HEK293 (cell line): ENCODE results near the gene TTYH1.

Experiments used
- CTCF ChIA-PET: fragments of 350-600 bp; formaldehyde crosslinking; extraction: SDS; loops from one replicate; lab custom pipeline; 2021; ENCODE audit warnings: antibody characterized with exemption; lab: Yijun Ruan, JAX
- POLR2A ChIA-PET: fragments of 300-600 bp; formaldehyde crosslinking; extraction: SDS; loops from one replicate; lab custom pipeline; 2020; ENCODE audit warnings: antibody characterized with exemption, inconsistent platforms; lab: Yijun Ruan, JAX
- H3K27ac ChIP-seq: fragments of 200-500 bp; sonication (Bioruptor generic); 2 replicates; pipeline ENCODE4 v1.5.1; 2014; ENCODE audit warnings: low read depth, low read length, control low read depth, inconsistent platforms; ENCODE audit errors: extremely low read depth
- H3K36me3 ChIP-seq, 2 experiments: fragments of 200-500 bp in 1 of 2; sonication (Bioruptor generic) in 1 of 2; 1 replicate in 1 of 2; 2 replicates in 1 of 2; pipeline ENCODE4 v1.5.1; 2014 to 2017; ENCODE audit warnings: inconsistent platforms in 2 of 2, low read length in 2 of 2; ENCODE audit not compliant: control insufficient read depth in 2 of 2, insufficient read depth in 1 of 2
- H3K4me1 ChIP-seq: fragments of 200-500 bp; sonication (Bioruptor generic); 2 replicates; pipeline ENCODE4 v1.5.1; 2014; ENCODE audit warnings: mild to moderate bottlenecking, low read length, inconsistent platforms; ENCODE audit not compliant: control insufficient read depth, insufficient read depth
- H3K4me3 ChIP-seq: 2 replicates; pipeline ENCODE4 v1.5.1; 2011; ENCODE audit warnings: low read depth, mild to moderate bottlenecking, control low read depth, low read length, moderate library complexity
- H3K9me3 ChIP-seq: fragments of 200-500 bp; sonication (Bioruptor generic); 2 replicates; pipeline ENCODE4 v1.5.1; 2014; ENCODE audit warnings: low read depth, low read length, inconsistent platforms; ENCODE audit not compliant: control insufficient read depth, insufficient read depth
- FEZF1 ChIP-seq: fragments of 450-650 bp; formaldehyde crosslinking; IDR thresholded peaks from 2 replicates; pipeline ENCODE4 v1.5.1; 2016; ENCODE audit warnings: missing biosample characterization, missing genetic modification characterization
- IKZF3 ChIP-seq: fragments of 450-650 bp; IDR thresholded peaks from 2 replicates; pipeline ENCODE4 v1.5.0; 2018; ENCODE audit warnings: missing biosample characterization, mild to moderate bottlenecking, missing genetic modification characterization, moderate library complexity
- KLF10 ChIP-seq: fragments of 450-650 bp; IDR thresholded peaks from 2 replicates; pipeline ENCODE4 v1.5.1; 2018; ENCODE audit warnings: missing biosample characterization, mild to moderate bottlenecking, missing genetic modification characterization
- KLF16 ChIP-seq: fragments of 450-650 bp; formaldehyde crosslinking; IDR thresholded peaks from 2 replicates; pipeline ENCODE4 v1.5.1; 2017; ENCODE audit warnings: missing biosample characterization, missing genetic modification characterization
- SP2 ChIP-seq: fragments of 450-650 bp; formaldehyde crosslinking; IDR thresholded peaks from 2 replicates; pipeline ENCODE4 v1.5.1; 2016; ENCODE audit warnings: missing biosample characterization, missing genetic modification characterization
- WT1 ChIP-seq: fragments of 450-650 bp; formaldehyde crosslinking; IDR thresholded peaks from 2 replicates; pipeline ENCODE4 v1.5.1; 2016; ENCODE audit warnings: missing biosample characterization, missing genetic modification characterization
- ZNF146 ChIP-seq: fragments of 450-650 bp; formaldehyde crosslinking; IDR thresholded peaks from 2 replicates; pipeline ENCODE4 v1.5.1; 2016; ENCODE audit warnings: missing biosample characterization, missing genetic modification characterization
- ZNF2 ChIP-seq: fragments of 450-650 bp; formaldehyde crosslinking; IDR thresholded peaks from 2 replicates; pipeline ENCODE4 v1.5.1; 2016; ENCODE audit warnings: missing biosample characterization, missing genetic modification characterization
- ZNF335 ChIP-seq: fragments of 450-650 bp; formaldehyde crosslinking; conservative IDR thresholded peaks from 2 replicates; pipeline ENCODE4 v1.5.1; 2016; ENCODE audit warnings: missing biosample characterization, missing genetic modification characterization
- ZNF366 ChIP-seq: fragments of 450-650 bp; formaldehyde crosslinking; conservative IDR thresholded peaks from 2 replicates; pipeline ENCODE4 v1.5.1; 2016; ENCODE audit warnings: missing biosample characterization, missing genetic modification characterization
- ZNF404 ChIP-seq: fragments of 450-650 bp; formaldehyde crosslinking; IDR thresholded peaks from 2 replicates; pipeline ENCODE4 v1.5.1; 2017; ENCODE audit warnings: missing biosample characterization, missing genetic modification characterization
- ZNF518A ChIP-seq: fragments of 450-650 bp; formaldehyde crosslinking; conservative IDR thresholded peaks from 2 replicates; pipeline ENCODE4 v1.5.1; 2016; ENCODE audit warnings: low read depth, missing biosample characterization, missing genetic modification characterization
- ZNF561 ChIP-seq: fragments of 450-650 bp; IDR thresholded peaks from 2 replicates; pipeline ENCODE4 v1.5.1; 2018; ENCODE audit warnings: missing biosample characterization, missing genetic modification characterization, borderline replicate concordance
- ZNF571 ChIP-seq: fragments of 450-650 bp; formaldehyde crosslinking; IDR thresholded peaks from 2 replicates; pipeline ENCODE4 v1.5.0; 2017; ENCODE audit warnings: missing biosample characterization, missing genetic modification characterization
- ZNF768 ChIP-seq: fragments of 450-650 bp; formaldehyde crosslinking; IDR thresholded peaks from 2 replicates; pipeline ENCODE4 v1.5.1; 2018; ENCODE audit warnings: missing biosample characterization, mild to moderate bottlenecking, missing genetic modification characterization
- ZNF776 ChIP-seq: fragments of 450-650 bp; formaldehyde crosslinking; IDR thresholded peaks from 2 replicates; pipeline ENCODE4 v1.5.0; 2017; ENCODE audit warnings: missing biosample characterization, missing genetic modification characterization, borderline replicate concordance
- TF ChIP-seq, protein P1 (sequence below): fragments of 450-650 bp; formaldehyde crosslinking; IDR thresholded peaks from 2 replicates; pipeline ENCODE4 v1.5.1; 2016; ENCODE audit warnings: missing biosample characterization, missing genetic modification characterization
- TF ChIP-seq, protein P2 (sequence below): fragments of 450-650 bp; formaldehyde crosslinking; IDR thresholded peaks from 2 replicates; pipeline ENCODE4 v1.5.1; 2016; ENCODE audit warnings: missing biosample characterization, missing genetic modification characterization
- TF ChIP-seq, protein P3 (sequence below): fragments of 450-650 bp; formaldehyde crosslinking; IDR thresholded peaks from 2 replicates; pipeline ENCODE4 v1.5.1; 2016; ENCODE audit warnings: missing biosample characterization, missing genetic modification characterization
- TF ChIP-seq, protein P4 (sequence below): fragments of 450-650 bp; formaldehyde crosslinking; IDR thresholded peaks from 2 replicates; pipeline ENCODE4 v1.5.1; 2016; ENCODE audit warnings: missing biosample characterization, missing genetic modification characterization

The TTYH1 gene

GRCh38 chr19:54463531-54464043 lies 48.3 kb downstream of the TTYH1 start, which contains the start of gene LENG9 (continued):
- TF ChIP-seq ZNF518A (tag by site-specific recombination) = no peak
- TF ChIP-seq, protein P1, sequence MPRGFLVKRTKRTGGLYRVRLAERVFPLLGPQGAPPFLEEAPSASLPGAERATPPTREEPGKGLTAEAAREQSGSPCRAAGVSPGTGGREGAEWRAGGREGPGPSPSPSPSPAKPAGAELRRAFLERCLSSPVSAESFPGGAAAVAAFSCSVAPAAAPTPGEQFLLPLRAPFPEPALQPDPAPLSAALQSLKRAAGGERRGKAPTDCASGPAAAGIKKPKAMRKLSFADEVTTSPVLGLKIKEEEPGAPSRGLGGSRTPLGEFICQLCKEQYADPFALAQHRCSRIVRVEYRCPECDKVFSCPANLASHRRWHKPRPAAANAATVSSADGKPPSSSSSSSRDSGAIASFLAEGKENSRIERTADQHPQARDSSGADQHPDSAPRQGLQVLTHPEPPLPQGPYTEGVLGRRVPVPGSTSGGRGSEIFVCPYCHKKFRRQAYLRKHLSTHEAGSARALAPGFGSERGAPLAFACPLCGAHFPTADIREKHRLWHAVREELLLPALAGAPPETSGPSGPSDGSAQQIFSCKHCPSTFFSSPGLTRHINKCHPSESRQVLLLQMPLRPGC (tag by site-specific recombination) = no peak
- peak; percentile 93 for TF ChIP-seq KLF16 (tag by site-specific recombination)
- no peak for TF ChIP-seq ZNF776 (tag by site-specific recombination)
- no peak for TF ChIP-seq ZNF768 (tag by site-specific recombination)
- no peak for TF ChIP-seq ZNF2 (tag by site-specific recombination)
- no peak for TF ChIP-seq ZNF561
- TF ChIP-seq ZNF404 = no peak

DNA sequence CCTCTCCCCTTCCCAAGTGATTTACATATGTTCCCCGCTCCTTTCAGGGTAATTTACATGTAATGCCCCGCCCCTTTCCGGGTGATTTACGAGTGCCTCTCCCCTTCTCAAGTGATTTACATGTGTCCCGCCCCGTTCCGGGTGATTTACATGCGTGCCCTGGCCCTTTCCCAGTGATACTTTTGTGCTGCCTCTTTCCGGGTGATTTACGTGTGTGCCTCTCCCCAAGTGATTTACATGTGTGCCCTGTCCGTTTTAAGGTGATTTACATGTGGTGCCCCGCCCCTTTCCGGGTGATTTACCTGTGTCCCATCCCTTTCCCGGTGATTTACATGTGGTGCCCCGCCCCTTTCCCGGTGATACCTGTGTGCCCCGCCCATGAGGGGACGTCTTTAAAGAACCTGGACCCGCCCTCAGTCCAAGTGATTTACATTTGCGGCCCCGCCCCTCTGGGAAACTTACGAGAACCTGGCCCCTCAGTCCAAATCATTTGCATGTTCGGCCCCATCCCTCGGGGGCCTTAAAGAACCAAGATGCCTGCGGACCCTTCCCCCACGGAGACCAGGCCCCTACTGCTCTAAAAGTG lies 48.9 kb downstream of the TTYH1 start:
- Histone ChIP-seq H3K4me1 (peaks cover 5% of the 10 kb centered on the region; the same call in 1 of the 2 replicates), H3K4me3 (peak overlapping the region; percentile 90), H3K27ac (peak overlapping the region; percentile 65), H3K9me3 (no peaks in the 10 kb centered on the region), H3K36me3 (peaks cover 10 to 32% of the 10 kb centered on the region in 2 experiments)
- POLR2A ChIA-PET = interaction anchor here (0.6 to 1.9 kb wide), 14 partner anchors 9 to 1160 kb away, joined by 3 to 47 read pairs (median 6); partner anchors contain the start of genes CDC42EP5, CNOT3, ISOC2 and LENG8
- CTCF ChIA-PET = interaction anchor here (0.6 kb wide), 1 partner anchor 10 kb away, joined by 3 read pairs; no protein-coding TSS in a partner anchor
- peak; percentile 68 for TF ChIP-seq ZNF335 (tag by site-specific recombination)
- TF ChIP-seq IKZF3 (tag by site-specific recombination) = peak; percentile 29; the same call in 1 of the 2 replicates
- TF ChIP-seq KLF16 (tag by site-specific recombination) = 0 out of 2 replicates have a peak, but pooled peaks have one; percentile 7
- no peak for TF ChIP-seq FEZF1 (tag by site-specific recombination)
- TF ChIP-seq ZNF366 (tag by site-specific recombination) = no peak
- TF ChIP-seq WT1 = peak; percentile 54; the same call in 1 of the 2 replicates
- TF ChIP-seq, protein P2, sequence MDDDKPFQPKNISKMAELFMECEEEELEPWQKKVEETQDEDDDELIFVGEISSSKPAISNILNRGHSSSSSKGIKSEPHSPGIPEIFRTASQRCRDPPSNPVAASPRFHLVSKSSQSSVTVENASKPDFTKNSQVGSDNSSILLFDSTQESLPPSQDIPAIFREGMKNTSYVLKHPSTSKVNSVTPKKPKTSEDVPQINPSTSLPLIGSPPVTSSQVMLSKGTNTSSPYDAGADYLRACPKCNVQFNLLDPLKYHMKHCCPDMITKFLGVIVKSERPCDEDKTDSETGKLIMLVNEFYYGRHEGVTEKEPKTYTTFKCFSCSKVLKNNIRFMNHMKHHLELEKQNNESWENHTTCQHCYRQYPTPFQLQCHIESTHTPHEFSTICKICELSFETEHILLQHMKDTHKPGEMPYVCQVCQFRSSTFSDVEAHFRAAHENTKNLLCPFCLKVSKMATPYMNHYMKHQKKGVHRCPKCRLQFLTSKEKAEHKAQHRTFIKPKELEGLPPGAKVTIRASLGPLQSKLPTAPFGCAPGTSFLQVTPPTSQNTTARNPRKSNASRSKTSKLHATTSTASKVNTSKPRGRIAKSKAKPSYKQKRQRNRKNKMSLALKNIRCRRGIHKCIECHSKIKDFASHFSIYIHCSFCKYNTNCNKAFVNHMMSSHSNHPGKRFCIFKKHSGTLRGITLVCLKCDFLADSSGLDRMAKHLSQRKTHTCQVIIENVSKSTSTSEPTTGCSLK = no peak
- no peak for TF ChIP-seq ZNF571 (tag by site-specific recombination)
- 0 out of 2 replicates have a peak, but pooled peaks have one; percentile 1 for TF ChIP-seq KLF10
- TF ChIP-seq, protein P3, sequence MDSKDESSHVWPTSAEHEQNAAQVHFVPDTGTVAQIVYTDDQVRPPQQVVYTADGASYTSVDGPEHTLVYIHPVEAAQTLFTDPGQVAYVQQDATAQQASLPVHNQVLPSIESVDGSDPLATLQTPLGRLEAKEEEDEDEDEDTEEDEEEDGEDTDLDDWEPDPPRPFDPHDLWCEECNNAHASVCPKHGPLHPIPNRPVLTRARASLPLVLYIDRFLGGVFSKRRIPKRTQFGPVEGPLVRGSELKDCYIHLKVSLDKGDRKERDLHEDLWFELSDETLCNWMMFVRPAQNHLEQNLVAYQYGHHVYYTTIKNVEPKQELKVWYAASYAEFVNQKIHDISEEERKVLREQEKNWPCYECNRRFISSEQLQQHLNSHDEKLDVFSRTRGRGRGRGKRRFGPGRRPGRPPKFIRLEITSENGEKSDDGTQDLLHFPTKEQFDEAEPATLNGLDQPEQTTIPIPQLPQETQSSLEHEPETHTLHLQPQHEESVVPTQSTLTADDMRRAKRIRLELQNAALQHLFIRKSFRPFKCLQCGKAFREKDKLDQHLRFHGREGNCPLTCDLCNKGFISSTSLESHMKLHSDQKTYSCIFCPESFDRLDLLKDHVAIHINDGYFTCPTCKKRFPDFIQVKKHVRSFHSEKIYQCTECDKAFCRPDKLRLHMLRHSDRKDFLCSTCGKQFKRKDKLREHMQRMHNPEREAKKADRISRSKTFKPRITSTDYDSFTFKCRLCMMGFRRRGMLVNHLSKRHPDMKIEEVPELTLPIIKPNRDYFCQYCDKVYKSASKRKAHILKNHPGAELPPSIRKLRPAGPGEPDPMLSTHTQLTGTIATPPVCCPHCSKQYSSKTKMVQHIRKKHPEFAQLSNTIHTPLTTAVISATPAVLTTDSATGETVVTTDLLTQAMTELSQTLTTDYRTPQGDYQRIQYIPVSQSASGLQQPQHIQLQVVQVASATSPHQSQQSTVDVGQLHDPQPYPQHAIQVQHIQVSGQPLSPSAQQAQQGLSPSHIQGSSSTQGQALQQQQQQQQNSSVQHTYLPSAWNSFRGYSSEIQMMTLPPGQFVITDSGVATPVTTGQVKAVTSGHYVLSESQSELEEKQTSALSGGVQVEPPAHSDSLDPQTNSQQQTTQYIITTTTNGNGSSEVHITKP = 0 out of 2 replicates have a peak, but pooled peaks have one; percentile 8
- TF ChIP-seq SP2 (tag by site-specific recombination) = peak; percentile 67
- TF ChIP-seq ZNF146 (tag by site-specific recombination) = no peak
- TF ChIP-seq, protein P4, sequence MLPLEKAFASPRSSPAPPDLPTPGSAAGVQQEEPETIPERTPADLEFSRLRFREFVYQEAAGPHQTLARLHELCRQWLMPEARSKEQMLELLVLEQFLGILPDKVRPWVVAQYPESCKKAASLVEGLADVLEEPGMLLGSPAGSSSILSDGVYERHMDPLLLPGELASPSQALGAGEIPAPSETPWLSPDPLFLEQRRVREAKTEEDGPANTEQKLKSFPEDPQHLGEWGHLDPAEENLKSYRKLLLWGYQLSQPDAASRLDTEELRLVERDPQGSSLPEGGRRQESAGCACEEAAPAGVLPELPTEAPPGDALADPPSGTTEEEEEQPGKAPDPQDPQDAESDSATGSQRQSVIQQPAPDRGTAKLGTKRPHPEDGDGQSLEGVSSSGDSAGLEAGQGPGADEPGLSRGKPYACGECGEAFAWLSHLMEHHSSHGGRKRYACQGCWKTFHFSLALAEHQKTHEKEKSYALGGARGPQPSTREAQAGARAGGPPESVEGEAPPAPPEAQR (tag by site-specific recombination) = 0 out of 2 replicates have a peak, but pooled peaks have one; percentile 13
